ENCODE results near the gene ESYT1.

- no peak for TF ChIP-seq EZH2 (IDR thresholded peaks at IDR 0.05; ENCODE audit: borderline replicate concordance, insufficient read depth, low read length, poor library complexity, severe bottlenecking)
- no peak for TF ChIP-seq POLR2AphosphoS5 (IDR thresholded peaks at IDR 0.05)
- TF ChIP-seq CTCF (IDR thresholded peaks at IDR 0.05; ENCODE audit: poor library complexity, severe bottlenecking), result no peak
- TF ChIP-seq EP300 (conservative IDR thresholded peaks at IDR 0.05; ENCODE audit: poor library complexity, severe bottlenecking), result no peak
- TF ChIP-seq SMC3 (conservative IDR thresholded peaks at IDR 0.05; ENCODE audit: poor library complexity), result no peak
- TF ChIP-seq, protein P1, sequence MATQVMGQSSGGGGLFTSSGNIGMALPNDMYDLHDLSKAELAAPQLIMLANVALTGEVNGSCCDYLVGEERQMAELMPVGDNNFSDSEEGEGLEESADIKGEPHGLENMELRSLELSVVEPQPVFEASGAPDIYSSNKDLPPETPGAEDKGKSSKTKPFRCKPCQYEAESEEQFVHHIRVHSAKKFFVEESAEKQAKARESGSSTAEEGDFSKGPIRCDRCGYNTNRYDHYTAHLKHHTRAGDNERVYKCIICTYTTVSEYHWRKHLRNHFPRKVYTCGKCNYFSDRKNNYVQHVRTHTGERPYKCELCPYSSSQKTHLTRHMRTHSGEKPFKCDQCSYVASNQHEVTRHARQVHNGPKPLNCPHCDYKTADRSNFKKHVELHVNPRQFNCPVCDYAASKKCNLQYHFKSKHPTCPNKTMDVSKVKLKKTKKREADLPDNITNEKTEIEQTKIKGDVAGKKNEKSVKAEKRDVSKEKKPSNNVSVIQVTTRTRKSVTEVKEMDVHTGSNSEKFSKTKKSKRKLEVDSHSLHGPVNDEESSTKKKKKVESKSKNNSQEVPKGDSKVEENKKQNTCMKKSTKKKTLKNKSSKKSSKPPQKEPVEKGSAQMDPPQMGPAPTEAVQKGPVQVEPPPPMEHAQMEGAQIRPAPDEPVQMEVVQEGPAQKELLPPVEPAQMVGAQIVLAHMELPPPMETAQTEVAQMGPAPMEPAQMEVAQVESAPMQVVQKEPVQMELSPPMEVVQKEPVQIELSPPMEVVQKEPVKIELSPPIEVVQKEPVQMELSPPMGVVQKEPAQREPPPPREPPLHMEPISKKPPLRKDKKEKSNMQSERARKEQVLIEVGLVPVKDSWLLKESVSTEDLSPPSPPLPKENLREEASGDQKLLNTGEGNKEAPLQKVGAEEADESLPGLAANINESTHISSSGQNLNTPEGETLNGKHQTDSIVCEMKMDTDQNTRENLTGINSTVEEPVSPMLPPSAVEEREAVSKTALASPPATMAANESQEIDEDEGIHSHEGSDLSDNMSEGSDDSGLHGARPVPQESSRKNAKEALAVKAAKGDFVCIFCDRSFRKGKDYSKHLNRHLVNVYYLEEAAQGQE (IDR thresholded peaks at IDR 0.05; ENCODE audit: borderline replicate concordance), result no peak
- peak; percentile 50 for TF ChIP-seq MXI1 (conservative IDR thresholded peaks at IDR 0.05; ENCODE audit: poor library complexity, severe bottlenecking)
- no peak for TF ChIP-seq TAF1 (IDR thresholded peaks at IDR 0.05; ENCODE audit: low read depth)
- no peak for TF ChIP-seq RAD21 (conservative IDR thresholded peaks at IDR 0.05)
These were observed 23.1 kb upstream of the ESYT1 start for GRCh38 chr12:56104815-56105608.
